Gastroesophageal sphincter (tissue), 3 donors: ENCODE measurements around the gene UBE4A.
A peak's percentile ranks its signal among the peaks of the same experiment; 100 is the strongest.

Experiments used
- POLR2A ChIP-seq, 2 donors: fragments of 450-650 bp; IDR thresholded peaks; one replicate each; pipeline ENCODE4 v1.6.1; 2017; ENCODE audit warnings: antibody characterized with exemption in 2 of 2, mild to moderate bottlenecking in 2 of 2, moderate library complexity in 1 of 2
- TF ChIP-seq, protein P1 (sequence below), 4 experiments: fragments of 200-600 bp in 2 of 4; fragments of 450-650 bp in 2 of 4; sonication (generic) in 1 of 4; IDR thresholded peaks; one replicate each; pipeline ENCODE4 v1.5.1; 2017 to 2019; ENCODE audit warnings: antibody characterized with exemption in 4 of 4, mild to moderate bottlenecking in 2 of 4, moderate library complexity in 2 of 4

DNA sequence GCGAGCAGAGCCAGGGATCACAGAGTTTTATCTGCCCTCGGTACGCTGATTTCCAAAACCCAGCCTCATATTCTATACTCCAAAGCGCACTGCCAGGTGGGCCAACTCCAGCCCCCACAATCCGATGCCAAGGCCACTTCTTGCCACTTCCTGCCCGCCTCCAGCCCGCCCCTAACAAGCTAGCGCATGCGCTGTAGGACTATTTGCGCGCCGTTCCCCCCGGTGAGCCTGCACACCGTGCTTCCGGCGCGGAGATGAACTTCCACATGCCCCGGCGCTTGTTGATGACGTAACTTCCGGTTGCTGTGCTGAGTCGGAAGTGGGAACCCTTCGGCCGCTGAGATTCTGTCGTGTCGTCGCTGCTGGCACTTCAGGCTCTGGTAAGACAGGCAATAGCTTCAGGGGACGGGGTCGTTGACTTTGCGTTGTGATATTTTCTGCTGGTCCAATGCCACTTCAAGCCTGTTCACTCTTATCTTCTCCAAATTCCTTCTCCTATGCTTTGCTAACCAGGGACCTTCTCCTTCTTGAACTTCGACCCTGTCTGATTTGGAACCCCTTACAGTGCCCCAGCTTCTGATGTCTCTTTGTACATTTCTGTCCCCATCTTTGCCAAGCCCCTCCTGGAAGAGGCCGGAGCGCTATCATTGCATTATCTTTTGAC lies at the start of gene UBE4A:
- TF ChIP-seq, protein P1, sequence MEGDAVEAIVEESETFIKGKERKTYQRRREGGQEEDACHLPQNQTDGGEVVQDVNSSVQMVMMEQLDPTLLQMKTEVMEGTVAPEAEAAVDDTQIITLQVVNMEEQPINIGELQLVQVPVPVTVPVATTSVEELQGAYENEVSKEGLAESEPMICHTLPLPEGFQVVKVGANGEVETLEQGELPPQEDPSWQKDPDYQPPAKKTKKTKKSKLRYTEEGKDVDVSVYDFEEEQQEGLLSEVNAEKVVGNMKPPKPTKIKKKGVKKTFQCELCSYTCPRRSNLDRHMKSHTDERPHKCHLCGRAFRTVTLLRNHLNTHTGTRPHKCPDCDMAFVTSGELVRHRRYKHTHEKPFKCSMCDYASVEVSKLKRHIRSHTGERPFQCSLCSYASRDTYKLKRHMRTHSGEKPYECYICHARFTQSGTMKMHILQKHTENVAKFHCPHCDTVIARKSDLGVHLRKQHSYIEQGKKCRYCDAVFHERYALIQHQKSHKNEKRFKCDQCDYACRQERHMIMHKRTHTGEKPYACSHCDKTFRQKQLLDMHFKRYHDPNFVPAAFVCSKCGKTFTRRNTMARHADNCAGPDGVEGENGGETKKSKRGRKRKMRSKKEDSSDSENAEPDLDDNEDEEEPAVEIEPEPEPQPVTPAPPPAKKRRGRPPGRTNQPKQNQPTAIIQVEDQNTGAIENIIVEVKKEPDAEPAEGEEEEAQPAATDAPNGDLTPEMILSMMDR (IDR thresholded peaks at IDR 0.05): no peak
- TF ChIP-seq POLR2A (IDR thresholded peaks at IDR 0.05): peak in 1 of 2 donors; percentile 47
